ENCODE results near the gene PHF23. TPM values are rescaled to one million over a fixed set of nuclear protein-coding genes. Genes with fewer than 3 reads are reported as not detected.

The PHF23 gene
- total RNA-seq, 4 donors from 2014 or later: 19.8 to 39.5 (median 35.8) TPM

DNA sequence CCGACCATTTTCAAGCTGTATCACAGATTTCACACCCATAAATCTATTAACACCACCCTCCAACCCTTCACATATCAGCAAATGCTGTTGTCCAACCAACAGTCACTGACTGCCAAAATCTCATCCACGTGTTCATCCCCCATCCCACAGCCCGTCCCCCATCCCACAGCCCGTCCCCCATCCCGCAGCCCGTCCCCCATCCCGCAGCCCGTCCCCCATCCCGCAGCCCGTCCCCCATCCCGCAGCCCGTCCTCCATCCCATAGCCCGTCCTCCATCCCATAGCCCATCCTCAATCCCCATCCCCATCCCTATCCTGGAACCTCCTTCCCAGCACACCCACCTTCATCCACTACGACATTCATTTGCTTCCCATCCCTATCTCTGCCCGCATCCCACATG, 33.7 kb downstream of the PHF23 start:
- Histone ChIP-seq H3K9me3 (no peaks in the 10 kb centered on the region), H3K4me3 (replicated peaks in 1 of 3) (peak overlapping the region in 1 of 3 donors; percentile 41), H3K36me3 (peaks cover 3 to 6% of the 10 kb centered on the region in 2 donors), H3K27me3 (no peaks in the 10 kb centered on the region), H3K4me1 (peaks cover 0 to 8% of the 10 kb centered on the region in 2 donors), H3K27ac (peak overlapping the region in 1 of 3 donors; percentile 24)
- intact Hi-C loops (cut with DNase I): no loop called here
- no peak for DNase-seq
- TF ChIP-seq, protein P1, sequence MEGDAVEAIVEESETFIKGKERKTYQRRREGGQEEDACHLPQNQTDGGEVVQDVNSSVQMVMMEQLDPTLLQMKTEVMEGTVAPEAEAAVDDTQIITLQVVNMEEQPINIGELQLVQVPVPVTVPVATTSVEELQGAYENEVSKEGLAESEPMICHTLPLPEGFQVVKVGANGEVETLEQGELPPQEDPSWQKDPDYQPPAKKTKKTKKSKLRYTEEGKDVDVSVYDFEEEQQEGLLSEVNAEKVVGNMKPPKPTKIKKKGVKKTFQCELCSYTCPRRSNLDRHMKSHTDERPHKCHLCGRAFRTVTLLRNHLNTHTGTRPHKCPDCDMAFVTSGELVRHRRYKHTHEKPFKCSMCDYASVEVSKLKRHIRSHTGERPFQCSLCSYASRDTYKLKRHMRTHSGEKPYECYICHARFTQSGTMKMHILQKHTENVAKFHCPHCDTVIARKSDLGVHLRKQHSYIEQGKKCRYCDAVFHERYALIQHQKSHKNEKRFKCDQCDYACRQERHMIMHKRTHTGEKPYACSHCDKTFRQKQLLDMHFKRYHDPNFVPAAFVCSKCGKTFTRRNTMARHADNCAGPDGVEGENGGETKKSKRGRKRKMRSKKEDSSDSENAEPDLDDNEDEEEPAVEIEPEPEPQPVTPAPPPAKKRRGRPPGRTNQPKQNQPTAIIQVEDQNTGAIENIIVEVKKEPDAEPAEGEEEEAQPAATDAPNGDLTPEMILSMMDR (IDR thresholded peaks at IDR 0.05): no peak
- no peak for TF ChIP-seq POLR2A (IDR thresholded peaks at IDR 0.05)
- WGBS, 2 donors: 45 to 49% methylated on average over 15 of the region's 15 CpGs

DNA sequence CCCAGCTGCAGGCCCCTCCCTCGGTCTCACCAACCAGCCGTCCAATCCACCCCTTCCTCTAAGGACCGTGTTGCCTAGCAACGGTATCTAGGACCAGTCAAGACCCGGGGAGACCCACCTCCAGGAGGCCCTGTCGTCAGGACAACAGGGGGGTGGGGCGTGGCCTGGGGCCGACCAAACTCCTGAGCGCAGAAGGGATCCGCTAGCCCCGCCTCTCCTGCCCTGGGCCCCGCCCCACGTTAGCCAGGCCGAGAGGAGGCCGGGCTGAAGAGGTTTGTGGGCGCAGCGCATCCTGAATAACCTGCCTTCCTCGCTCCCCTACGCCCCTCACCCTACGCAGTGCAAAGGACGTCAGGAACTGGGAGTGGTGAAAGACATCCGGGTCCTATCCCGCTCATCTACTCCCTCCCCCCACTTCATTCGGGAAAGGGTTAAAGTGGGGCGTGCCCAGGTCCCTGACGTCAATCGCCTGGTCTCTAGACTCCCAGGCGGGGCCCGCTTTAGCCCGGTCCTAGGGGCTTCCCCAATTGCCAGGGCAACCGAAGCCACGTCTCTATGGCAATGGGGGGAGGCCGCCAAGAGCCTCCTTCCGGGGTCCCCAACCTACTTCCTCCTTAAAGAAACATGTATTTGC, 34.3 kb downstream of the PHF23 start:
- 1 to 4% methylated on average over 11 to 26 of the region's 34 CpGs for WGBS, 2 donors
- peak; percentile 62 to 79 for DNase-seq
- intact Hi-C loops (cut with DNase I): no loop called here
- H3K4me3 ChIP-seq (replicated peaks in 1 of 3): peak overlapping the region in 2 of 3 donors; percentile 8 to 41
- TF ChIP-seq POLR2A (IDR thresholded peaks at IDR 0.05): no peak
- TF ChIP-seq, protein P1 (IDR thresholded peaks at IDR 0.05): no peak
- no peaks in the 10 kb centered on the region for H3K27me3 ChIP-seq
- peaks cover 3 to 6% of the 10 kb centered on the region in 2 donors for H3K36me3 ChIP-seq
- H3K9me3 ChIP-seq: no peaks in the 10 kb centered on the region
- H3K4me1 ChIP-seq: peaks cover 0 to 8% of the 10 kb centered on the region in 2 donors
- peak overlapping the region in 2 of 3 donors; percentile 24 to 45 for H3K27ac ChIP-seq

DNA sequence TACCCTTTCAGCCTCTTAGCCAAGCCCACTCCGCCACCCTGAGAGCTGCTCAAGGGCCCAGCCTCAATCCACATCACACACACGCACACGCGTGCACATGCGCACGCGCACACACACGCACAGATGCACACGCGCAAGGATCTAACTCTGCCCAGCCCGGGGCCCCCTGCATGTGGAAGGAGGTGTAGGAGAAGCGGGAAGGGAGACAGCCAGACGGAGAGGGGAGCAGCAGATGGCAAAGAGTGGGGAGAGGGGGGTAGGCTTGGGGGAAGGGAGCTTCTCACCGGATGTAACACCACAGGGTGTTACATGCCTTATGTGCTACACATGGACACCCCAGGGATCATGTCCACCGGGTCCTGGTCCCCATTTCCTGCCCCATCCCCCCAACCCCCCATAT, 34.9 kb downstream of the PHF23 start:
- Histone ChIP-seq H3K4me1 (peaks cover 0 to 8% of the 10 kb centered on the region in 2 donors), H3K36me3 (peaks cover 3 to 6% of the 10 kb centered on the region in 2 donors), H3K27me3 (no peaks in the 10 kb centered on the region), H3K4me3 (replicated peaks in 1 of 3) (no peak overlapping the region), H3K27ac (peak overlapping the region in 1 of 3 donors; percentile 24), H3K9me3 (no peaks in the 10 kb centered on the region)
- DNase-seq: no peak
- intact Hi-C loops (cut with DNase I): no loop called here
- no peak for TF ChIP-seq POLR2A (IDR thresholded peaks at IDR 0.05)
- TF ChIP-seq, protein P1 (IDR thresholded peaks at IDR 0.05): no peak
- 77 to 79% methylated on average over 15 of the region's 15 CpGs for WGBS, 2 donors

DNA sequence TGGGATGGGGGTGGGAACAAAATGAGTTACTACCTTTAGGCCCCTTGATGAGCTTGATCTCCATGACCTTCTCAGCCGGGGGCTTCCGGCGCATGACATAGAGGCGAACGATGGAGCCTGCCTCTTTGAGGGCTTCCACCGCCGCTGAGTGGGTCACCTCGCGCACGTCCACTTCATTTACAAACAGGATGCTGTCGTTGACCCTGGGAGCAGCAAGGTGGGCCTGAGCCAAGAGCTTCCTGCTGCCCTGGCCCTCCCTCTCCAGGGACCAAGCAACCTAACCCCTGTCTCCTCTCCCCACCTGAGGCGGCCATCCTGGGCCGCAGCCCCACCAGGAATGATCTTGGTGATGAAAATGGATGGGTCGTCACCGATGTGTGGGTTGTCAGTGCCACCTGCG, 35.9 kb downstream of the PHF23 start:
- H3K27ac ChIP-seq: no peak overlapping the region
- H3K27me3 ChIP-seq: no peaks in the 10 kb centered on the region
- TF ChIP-seq POLR2A (IDR thresholded peaks at IDR 0.05): no peak
- TF ChIP-seq, protein P1 (IDR thresholded peaks at IDR 0.05): no peak
- intact Hi-C loops (cut with DNase I): no loop called here
- H3K9me3 ChIP-seq: no peaks in the 10 kb centered on the region
- DNase-seq: no peak
- H3K4me1 ChIP-seq: peaks cover 0 to 8% of the 10 kb centered on the region in 2 donors
- no peak overlapping the region for H3K4me3 ChIP-seq (replicated peaks in 1 of 3)
- H3K36me3 ChIP-seq: peaks cover 3 to 6% of the 10 kb centered on the region in 2 donors
- WGBS, 2 donors: 89 to 96% methylated on average over 12 to 15 of the region's 16 CpGs

DNA sequence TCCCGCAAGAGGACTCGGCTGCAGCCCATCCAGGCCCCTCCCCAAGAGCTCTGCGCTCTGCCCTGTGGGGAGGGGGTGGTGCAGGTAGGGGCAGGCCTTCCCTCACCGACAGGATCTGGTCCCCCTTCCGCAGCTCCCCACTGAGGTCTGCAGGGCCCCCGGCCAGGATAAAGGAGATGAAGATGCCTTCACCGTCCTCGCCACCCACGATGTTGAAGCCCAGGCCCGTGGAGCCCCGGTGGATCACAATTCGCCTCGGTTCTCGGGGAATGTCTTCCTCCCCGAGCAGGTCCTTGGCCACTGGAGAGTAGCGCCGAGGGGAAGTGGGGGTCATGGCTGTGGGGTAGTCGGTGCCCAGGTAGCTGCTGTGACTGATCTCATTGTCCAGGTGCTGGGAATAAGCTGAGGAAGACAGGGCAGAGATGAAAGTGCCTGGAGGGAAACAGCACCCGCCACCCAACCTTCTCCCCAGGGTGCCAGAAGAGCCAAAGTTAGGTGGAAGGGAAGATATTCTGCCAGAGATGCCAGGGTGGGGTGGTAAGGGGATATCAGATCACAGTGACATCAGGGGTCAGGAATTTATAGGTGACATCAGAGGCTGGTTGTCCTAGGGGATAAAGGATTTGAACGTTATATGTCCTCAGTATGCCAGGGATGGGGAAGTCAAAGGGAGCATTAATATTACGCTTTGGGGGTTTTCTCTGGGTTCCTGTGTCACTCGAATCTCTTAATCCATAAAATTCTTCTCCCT, 42.4 kb downstream of the PHF23 start:
- no peak for DNase-seq

More for the DNA sequence above, 42.4 kb downstream of the PHF23 start:
- TF ChIP-seq POLR2A (IDR thresholded peaks at IDR 0.05): no peak
- TF ChIP-seq, protein P1 (IDR thresholded peaks at IDR 0.05): no peak
- H3K27ac ChIP-seq: no peak overlapping the region
- intact Hi-C loops (cut with DNase I): no loop called here
- no peak overlapping the region for H3K4me3 ChIP-seq (replicated peaks in 1 of 3)
- H3K36me3 ChIP-seq: peaks cover 9 to 14% of the 10 kb centered on the region in 2 donors
- no peaks in the 10 kb centered on the region for H3K27me3 ChIP-seq
- H3K4me1 ChIP-seq: no peaks in the 10 kb centered on the region
- no peaks in the 10 kb centered on the region for H3K9me3 ChIP-seq
- 93 to 95% methylated on average over 18 to 19 of the region's 22 CpGs for WGBS, 2 donors

All from thyroid gland (tissue), 4 donors.